Kidney capillary endothelial cell (primary cell): ENCODE data around the gene DTNB.
"Not testable (repeated sequence)": the region's sequence is repeated elsewhere in the genome, so short reads cannot be mapped to it uniquely, and the experiment has no call there.

Experiments used
- DNase-seq: peaks from one replicate; pipeline ENCODE4 v3.0.0-alpha.2; 2018; ENCODE audit warnings: low spot score

Gene DTNB

GRCh38 chr2:25587361-25587760 lies 86.0 kb downstream of the DTNB start:
- no peak for DNase-seq

DNA sequence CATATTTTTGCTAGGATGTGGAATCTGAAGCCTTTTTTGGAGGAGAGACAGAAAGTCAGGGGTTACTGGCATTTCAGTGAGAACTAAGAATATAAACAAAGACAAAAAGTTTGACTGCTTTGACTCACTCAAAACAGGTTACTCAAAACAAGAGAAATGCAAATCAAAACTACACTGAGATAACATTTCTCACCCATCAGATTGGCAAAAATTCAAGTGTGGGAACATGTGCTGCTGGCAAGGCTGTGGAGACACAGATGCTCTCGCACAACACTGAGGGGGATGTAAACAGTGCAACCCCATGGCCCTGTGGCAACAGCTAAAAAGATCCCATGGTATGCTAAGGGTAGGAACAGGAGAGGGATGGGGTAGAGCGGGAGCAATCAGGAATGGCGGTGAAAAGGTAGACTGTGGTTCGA lies 86.6 kb downstream of the DTNB start:
- no peak for DNase-seq

GRCh38 chr2:25585189-25585588 lies 88.2 kb downstream of the DTNB start:
- DNase-seq, result no peak

- DNase-seq, result no peak
These were observed 91.1 kb downstream of the DTNB start for GRCh38 chr2:25582077-25582830.

GRCh38 chr2:25576596-25576995 lies 96.8 kb downstream of the DTNB start:
- no peak for DNase-seq

DNA sequence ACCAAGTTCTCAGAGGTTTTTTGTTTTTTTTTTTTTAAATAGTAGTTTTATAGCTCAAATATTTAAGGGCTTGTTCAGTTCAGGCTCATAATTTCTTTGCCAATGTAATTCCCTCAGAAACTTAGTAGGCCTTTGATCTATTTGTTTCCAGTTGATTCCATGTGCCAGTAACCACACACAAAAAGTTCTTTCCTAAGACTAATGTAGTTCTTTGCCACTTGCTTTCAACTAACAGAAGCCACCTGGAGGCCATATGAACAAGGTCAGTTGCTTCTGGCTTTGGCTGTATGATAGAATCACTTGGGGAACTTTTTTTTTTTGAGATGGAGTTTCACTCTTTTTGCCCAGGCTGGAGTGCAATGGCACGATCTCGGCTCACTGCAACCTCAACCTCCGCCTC lies 100.7 kb downstream of the DTNB start:
- DNase-seq, result no peak

GRCh38 chr2:25570161-25570845 lies 103.1 kb downstream of the DTNB start:
- peak; percentile 10 for DNase-seq

- peak; percentile 55 for DNase-seq
These were observed 106.0 kb downstream of the DTNB start for GRCh38 chr2:25567406-25567805.

DNA sequence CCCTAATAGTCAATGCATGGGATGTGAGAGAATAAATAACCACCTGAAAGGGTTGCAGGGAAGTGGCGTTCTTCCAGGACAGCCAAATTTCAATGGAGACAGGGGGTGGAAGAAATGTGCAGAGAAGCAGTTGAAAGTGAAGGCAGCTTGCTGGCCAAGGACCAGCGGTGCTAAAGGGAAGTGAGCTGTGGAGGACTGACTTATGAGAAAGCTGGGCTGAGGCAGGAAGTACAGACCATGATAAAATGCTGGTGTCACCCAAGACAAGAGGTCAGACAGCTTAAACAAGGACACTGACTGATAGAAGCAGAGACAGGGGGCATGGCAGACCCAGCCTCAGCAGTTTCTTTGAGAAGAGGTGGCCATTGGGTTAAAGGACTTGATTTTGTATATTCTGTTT lies 106.7 kb downstream of the DTNB start:
- peak; percentile 32 for DNase-seq

- DNase-seq, result no peak
These were observed 107.3 kb downstream of the DTNB start for GRCh38 chr2:25566094-25566493.

DNA sequence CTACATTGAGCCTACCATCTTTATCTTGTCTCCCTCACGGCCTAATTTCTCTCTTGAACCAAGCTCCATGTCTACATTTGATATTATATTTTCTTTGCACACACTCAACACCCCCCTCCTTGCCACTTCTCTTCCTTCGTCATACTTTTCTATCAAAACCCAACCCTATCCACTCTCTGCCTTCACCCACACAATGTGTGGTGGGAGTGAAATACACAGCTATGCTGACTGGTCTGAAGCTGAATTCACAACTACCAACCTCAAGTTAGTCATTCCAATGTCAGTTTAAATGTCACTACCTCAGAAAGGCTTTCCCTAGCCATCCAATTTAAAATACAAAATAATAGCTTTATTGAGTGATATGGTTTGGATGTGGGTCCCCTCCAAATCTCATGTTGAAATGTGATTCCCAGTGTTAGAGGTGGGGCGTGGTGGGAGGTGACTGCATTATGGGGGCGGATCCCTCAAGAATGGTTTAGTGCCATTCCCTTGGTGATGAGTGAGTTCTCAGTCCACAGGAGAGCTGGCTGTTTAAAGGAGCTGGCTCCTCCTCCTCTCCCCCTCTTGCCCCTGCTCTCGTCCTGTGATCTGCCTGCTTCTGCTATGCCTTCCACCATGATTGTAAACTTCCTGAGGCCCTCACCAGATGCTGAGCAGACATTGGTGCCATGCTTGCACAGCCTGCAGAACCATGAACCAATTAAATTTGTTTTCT lies 112.1 kb downstream of the DTNB start:
- DNase-seq, result no peak

DNA sequence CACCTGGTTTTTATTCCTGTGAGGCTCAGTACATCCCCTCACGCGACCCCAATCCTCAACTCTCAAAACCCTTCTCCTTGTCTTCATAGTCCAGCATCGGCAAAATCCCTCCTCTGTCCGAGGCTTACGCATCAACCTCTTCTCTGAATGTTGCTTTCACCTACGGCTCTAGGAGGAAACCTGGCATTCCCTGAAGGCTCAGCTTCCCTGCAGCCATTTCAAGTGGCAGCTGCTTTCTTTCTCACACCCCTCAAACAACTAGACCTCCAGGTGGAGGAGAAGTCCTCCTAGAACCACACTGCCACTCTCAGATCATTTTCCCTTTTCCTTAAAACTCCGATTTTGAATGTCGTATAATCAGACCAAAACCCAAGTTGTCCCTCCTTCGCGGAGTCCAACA lies 114.2 kb downstream of the DTNB start:
- no peak for DNase-seq

GRCh38 chr2:25558262-25558661 lies 115.1 kb downstream of the DTNB start:
- peak; percentile 92 for DNase-seq

GRCh38 chr2:25557179-25558036 lies 116.0 kb downstream of the DTNB start:
- peak; percentile 10 for DNase-seq

DNA sequence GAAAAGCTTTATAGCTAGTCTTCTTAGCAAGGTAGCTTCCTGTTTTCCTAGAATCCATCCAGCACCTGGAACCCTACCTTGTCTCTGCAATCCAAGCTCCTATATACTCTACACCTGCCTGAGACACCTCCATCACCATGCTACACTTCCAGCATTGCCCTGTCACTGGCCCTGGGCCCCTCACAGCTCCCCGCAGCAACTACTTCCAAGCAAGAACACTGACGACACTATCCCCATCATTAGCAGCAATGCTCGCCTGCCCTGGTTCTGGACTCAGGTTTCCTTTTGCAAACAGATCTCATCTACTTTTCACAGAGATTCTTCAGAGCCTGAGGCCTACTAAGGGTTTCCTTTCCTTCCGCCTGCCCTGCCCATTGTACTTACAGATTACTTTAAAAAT lies 121.1 kb downstream of the DTNB start:
- no peak for DNase-seq

- DNase-seq, result no peak
These were observed 122.1 kb downstream of the DTNB start for GRCh38 chr2:25551316-25551715.

DNA sequence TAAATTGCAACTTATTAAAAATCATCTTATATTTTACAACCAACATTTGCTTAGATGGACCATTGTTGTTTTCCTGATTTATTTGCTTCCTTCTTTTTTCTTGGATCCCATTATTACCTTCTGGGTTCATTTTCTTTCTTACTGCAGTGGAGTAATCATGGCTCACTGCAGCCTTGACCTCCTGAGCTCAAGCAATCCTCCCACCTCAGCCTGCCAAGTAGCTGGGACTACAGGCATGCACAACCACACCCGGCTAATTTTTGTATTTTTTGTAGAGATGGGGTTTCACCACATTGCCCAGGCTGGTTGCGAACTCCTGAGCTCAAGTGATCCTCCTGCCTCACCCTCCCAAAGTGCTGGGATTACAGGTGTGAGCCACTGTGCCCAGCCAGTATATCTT lies 123.8 kb downstream of the DTNB start:
- DNase-seq, result not testable (repeated sequence)

GRCh38 chr2:25548601-25549000 lies 124.8 kb downstream of the DTNB start:
- no peak for DNase-seq

DNA sequence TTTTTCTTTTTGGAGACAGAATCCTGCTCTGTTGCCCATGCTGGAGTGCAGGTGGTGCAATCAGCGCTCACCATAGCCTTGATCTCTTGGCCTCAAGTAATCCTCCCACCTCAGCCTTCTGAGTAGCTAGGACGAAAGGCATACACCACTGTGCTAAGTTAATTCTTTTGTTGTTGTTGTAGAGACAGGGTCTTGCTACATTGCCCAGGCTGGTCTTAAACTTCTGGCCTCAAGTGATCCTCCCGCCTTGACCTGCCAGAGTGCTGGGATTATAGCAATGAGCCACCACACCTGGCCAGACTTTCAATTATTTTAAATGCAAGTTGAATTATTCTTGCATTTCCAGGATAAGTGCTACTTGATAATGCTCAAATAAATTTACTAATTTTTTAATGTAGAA lies 126.5 kb downstream of the DTNB start:
- DNase-seq, result no peak

DNA sequence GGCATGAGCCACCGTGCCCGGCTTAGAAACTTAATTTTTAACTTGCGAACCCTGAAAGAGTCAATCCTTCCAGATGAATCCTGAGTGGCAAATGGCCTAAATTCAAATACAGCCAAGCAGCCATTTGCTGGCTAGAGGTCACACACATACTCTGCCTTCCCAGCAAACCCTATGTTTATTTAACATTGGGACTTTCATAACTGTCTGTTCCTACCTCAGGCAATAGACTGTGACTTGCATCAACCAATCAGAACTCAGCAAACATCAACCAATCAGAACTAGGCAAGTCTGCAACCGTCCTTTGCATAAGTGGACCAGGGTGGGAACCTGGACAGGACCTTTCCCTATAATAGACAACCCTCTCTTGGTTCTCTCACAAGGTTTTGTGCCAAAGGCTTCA lies 127.5 kb downstream of the DTNB start:
- DNase-seq, result no peak

DNA sequence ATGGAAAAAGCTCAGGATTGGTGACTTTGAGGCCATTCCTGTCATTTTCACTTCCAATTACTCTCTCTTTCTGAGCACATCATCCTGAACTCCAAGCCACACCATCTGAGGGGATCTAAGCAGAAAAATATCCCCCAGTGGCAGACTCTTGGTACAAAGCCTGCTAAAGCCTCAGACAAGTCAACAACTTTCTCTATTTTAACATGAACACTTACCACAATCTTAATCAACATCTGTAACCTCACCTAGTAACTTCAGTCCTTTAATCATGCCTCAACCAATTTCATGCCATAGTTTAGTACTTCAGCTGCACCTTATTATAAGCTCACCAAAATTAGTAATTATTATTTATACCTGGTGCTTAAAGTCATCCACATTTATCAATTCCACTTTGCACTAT lies 128.9 kb downstream of the DTNB start:
- DNase-seq, result no peak

GRCh38 chr2:25543939-25544338 lies 129.4 kb downstream of the DTNB start:
- DNase-seq, result no peak
